ENCODE data around the gene ELAVL3. TPM values are rescaled to one million over a fixed set of nuclear protein-coding genes. Genes with fewer than 3 reads are reported as not detected.
A peak's percentile ranks its signal among the peaks of the same experiment; 100 is the strongest.

Gene ELAVL3
- polyA plus RNA-seq, 1 donor from 2014 or later = 38.7 TPM

- H2AFZ ChIP-seq (ENCODE audit: low read depth, low read length) = no peak overlapping the region
- peak overlapping the region; percentile 76 for H3K27ac ChIP-seq (ENCODE audit: low read length)
- peak overlapping the region; percentile 90 for H3K9ac ChIP-seq (ENCODE audit: low read length)
- H4K20me1 ChIP-seq (ENCODE audit: insufficient read depth) = no peaks in the 10 kb centered on the region
- no peaks in the 10 kb centered on the region for H3K36me3 ChIP-seq (ENCODE audit: insufficient read depth, low read length)
- H3K27me3 ChIP-seq (ENCODE audit: insufficient read depth, low read depth, low read length) = no peaks in the 10 kb centered on the region
- H3K4me2 ChIP-seq (ENCODE audit: low read length) = peak overlapping the region; percentile 61
- no peaks in the 10 kb centered on the region for H3K79me2 ChIP-seq (replicated peaks; ENCODE audit: insufficient read depth, low read length)
- no peak for TF ChIP-seq CTCF (IDR thresholded peaks at IDR 0.05; ENCODE audit: poor library complexity, severe bottlenecking)
- TF ChIP-seq REST (IDR thresholded peaks at IDR 0.05; ENCODE audit: borderline replicate concordance) = no peak
- TF ChIP-seq EP300 (conservative IDR thresholded peaks at IDR 0.05; ENCODE audit: poor library complexity, severe bottlenecking) = no peak
- H3K9me3 ChIP-seq (ENCODE audit: low read length) = no peaks in the 10 kb centered on the region
- peak overlapping the region; percentile 87 for H3K4me3 ChIP-seq (ENCODE audit: low read length)
- no peaks in the 10 kb centered on the region for H3F3A ChIP-seq (ENCODE audit: insufficient read depth, low read length, poor library complexity, severe bottlenecking)
- no peaks in the 10 kb centered on the region for H3K9me2 ChIP-seq (ENCODE audit: insufficient read depth, low read length)
These were observed 24.2 kb upstream of the ELAVL3 start for GRCh38 chr19:11505032-11505503.

- H3K27me3 ChIP-seq (ENCODE audit: insufficient read depth, low read depth, low read length) = no peaks in the 10 kb centered on the region
- no peaks in the 10 kb centered on the region for H3K36me3 ChIP-seq (ENCODE audit: insufficient read depth, low read length)
- H3K4me2 ChIP-seq (ENCODE audit: low read length) = peak overlapping the region; percentile 61
- H2AFZ ChIP-seq (ENCODE audit: low read depth, low read length) = no peak overlapping the region
- H3K27ac ChIP-seq (ENCODE audit: low read length) = peak overlapping the region; percentile 76
- no peaks in the 10 kb centered on the region for H3K9me2 ChIP-seq (ENCODE audit: insufficient read depth, low read length)
- peak; percentile 16 for TF ChIP-seq SMC3 (conservative IDR thresholded peaks at IDR 0.05; ENCODE audit: poor library complexity)
- TF ChIP-seq POLR2AphosphoS5 (IDR thresholded peaks at IDR 0.05) = no peak
- no peaks in the 10 kb centered on the region for H3K79me2 ChIP-seq (replicated peaks; ENCODE audit: insufficient read depth, low read length)
- H4K20me1 ChIP-seq (ENCODE audit: insufficient read depth) = no peaks in the 10 kb centered on the region
- peak overlapping the region; percentile 87 for H3K4me3 ChIP-seq (ENCODE audit: low read length)
- no peaks in the 10 kb centered on the region for H3K9me3 ChIP-seq (ENCODE audit: low read length)
- no peaks in the 10 kb centered on the region for H3F3A ChIP-seq (ENCODE audit: insufficient read depth, low read length, poor library complexity, severe bottlenecking)
- peak overlapping the region; percentile 90 for H3K9ac ChIP-seq (ENCODE audit: low read length)
These were observed 23.7 kb upstream of the ELAVL3 start for GRCh38 chr19:11504502-11505031.

GRCh38 chr19:11499890-11500420 is 19.1 kb upstream of the ELAVL3 start:
- Histone ChIP-seq H3K27me3 (ENCODE audit: insufficient read depth, low read depth, low read length) (no peaks in the 10 kb centered on the region), H3K27ac (ENCODE audit: low read length) (no peak overlapping the region), H3K9me2 (ENCODE audit: insufficient read depth, low read length) (no peaks in the 10 kb centered on the region), H3K9me3 (ENCODE audit: low read length) (no peaks in the 10 kb centered on the region), H3K4me2 (ENCODE audit: low read length) (no peak overlapping the region), H2AFZ (ENCODE audit: low read depth, low read length) (no peak overlapping the region), H3K36me3 (ENCODE audit: insufficient read depth, low read length) (no peaks in the 10 kb centered on the region), H3K79me2 (replicated peaks; ENCODE audit: insufficient read depth, low read length) (no peaks in the 10 kb centered on the region), H4K20me1 (ENCODE audit: insufficient read depth) (no peaks in the 10 kb centered on the region), H3K9ac (ENCODE audit: low read length) (no peak overlapping the region), H3F3A (ENCODE audit: insufficient read depth, low read length, poor library complexity, severe bottlenecking) (no peaks in the 10 kb centered on the region), H3K4me3 (ENCODE audit: low read length) (no peak overlapping the region)
- no peak for TF ChIP-seq SMC3 (conservative IDR thresholded peaks at IDR 0.05; ENCODE audit: poor library complexity)
- TF ChIP-seq REST (IDR thresholded peaks at IDR 0.05; ENCODE audit: borderline replicate concordance) = no peak
- TF ChIP-seq MXI1 (conservative IDR thresholded peaks at IDR 0.05; ENCODE audit: poor library complexity, severe bottlenecking) = no peak
- TF ChIP-seq TAF1 (IDR thresholded peaks at IDR 0.05; ENCODE audit: low read depth) = no peak
- no peak for TF ChIP-seq RAD21 (conservative IDR thresholded peaks at IDR 0.05)
- TF ChIP-seq CTCF (IDR thresholded peaks at IDR 0.05; ENCODE audit: poor library complexity, severe bottlenecking) = no peak
- TF ChIP-seq EZH2 (IDR thresholded peaks at IDR 0.05; ENCODE audit: borderline replicate concordance, insufficient read depth, low read length, poor library complexity, severe bottlenecking) = no peak
- TF ChIP-seq POLR2AphosphoS5 (IDR thresholded peaks at IDR 0.05) = no peak
- no peak for TF ChIP-seq EP300 (conservative IDR thresholded peaks at IDR 0.05; ENCODE audit: poor library complexity, severe bottlenecking)
